Measurements from ENCODE around the gene CATSPERE. TPM values are rescaled to one million over a fixed set of nuclear protein-coding genes. Genes with fewer than 3 reads are reported as not detected.
"Not testable (repeated sequence)": the region's sequence is repeated elsewhere in the genome, so short reads cannot be mapped to it uniquely, and the experiment has no call there.

CATSPERE gene
- polyA plus RNA-seq, 10 donors = 0.46 to 1.4 (median 0.80) TPM

- DNase-seq = no peak
Measured at GRCh38 chr1:244447552-244447951, 13.5 kb upstream of the CATSPERE start.

- DNase-seq = no peak
Measured at GRCh38 chr1:244448279-244449036, 12.6 kb upstream of the CATSPERE start.

GRCh38 chr1:244449936-244450508, 11.1 kb upstream of the CATSPERE start:
- DNase-seq = no peak

GRCh38 chr1:244450597-244451538, 10.2 kb upstream of the CATSPERE start:
- DNase-seq = peak in 2 of 3 donors; percentile 61 to 82

GRCh38 chr1:244451539-244451950, 9.5 kb upstream of the CATSPERE start, which contains the start of gene ADSS2:
ADSS2 (minus strand) TSS chr1:244451909; CDS start chr1:244451817, 92 bp downstream.
- no peak for DNase-seq

GRCh38 chr1:244451951-244452795, 8.9 kb upstream of the CATSPERE start:
- peak; percentile 99 to 100 (median 100) for DNase-seq

GRCh38 chr1:244454412-244454811, 6.7 kb upstream of the CATSPERE start:
- DNase-seq = no peak

- DNase-seq = no peak
Measured at GRCh38 chr1:244456586-244456985, 4.5 kb upstream of the CATSPERE start.

- DNase-seq = no peak
Measured at GRCh38 chr1:244458781-244459180, 2.3 kb upstream of the CATSPERE start.

- DNase-seq = no peak
Measured at GRCh38 chr1:244460197-244460596, 876 bp upstream of the CATSPERE start.

- no peak for DNase-seq
Measured at GRCh38 chr1:244466724-244467123, 5.7 kb downstream of the CATSPERE start.

GRCh38 chr1:244473059-244473605, 12.1 kb downstream of the CATSPERE start:
- no peak for DNase-seq

GRCh38 chr1:244484971-244485370, 23.9 kb downstream of the CATSPERE start:
- not testable (repeated sequence) for DNase-seq

- DNase-seq = no peak
Measured at GRCh38 chr1:244494653-244495052, 33.6 kb downstream of the CATSPERE start.

GRCh38 chr1:244496186-244496585, 35.1 kb downstream of the CATSPERE start:
- DNase-seq = no peak

- DNase-seq = no peak
Measured at GRCh38 chr1:244497805-244498204, 36.7 kb downstream of the CATSPERE start.

GRCh38 chr1:244499484-244499883, 38.4 kb downstream of the CATSPERE start:
- not testable (repeated sequence) for DNase-seq

GRCh38 chr1:244500515-244500914, 39.4 kb downstream of the CATSPERE start:
- DNase-seq = not testable (repeated sequence)

- no peak for DNase-seq
Measured at GRCh38 chr1:244502630-244503029, 41.6 kb downstream of the CATSPERE start.

- DNase-seq = no peak
Measured at GRCh38 chr1:244513493-244513892, 52.4 kb downstream of the CATSPERE start.

- DNase-seq = no peak
Measured at GRCh38 chr1:244515680-244516079, 54.6 kb downstream of the CATSPERE start.

Data from muscle of back (tissue), 11 donors.